Gastrocnemius medialis (tissue), 4 donors: ENCODE data around the gene PDIA6.

Source experiments
- CTCF ChIP-seq, 5 experiments: fragments of 450-650 bp in 3 of 5; fragments of 200-600 bp in 2 of 5; sonication (generic) in 2 of 5; IDR thresholded peaks in 4 of 5; conservative IDR thresholded peaks in 1 of 5; 1 replicate in 4 of 5; 2 replicates in 1 of 5; pipeline ENCODE4 v1.5.1; 2016 to 2019; ENCODE audit warnings: antibody characterized with exemption in 5 of 5, mild to moderate bottlenecking in 3 of 5, moderate library complexity in 3 of 5
- POLR2A ChIP-seq, 2 donors: fragments of 450-650 bp; IDR thresholded peaks; one replicate each; pipeline ENCODE4 v1.6.1; 2017; ENCODE audit warnings: antibody characterized with exemption in 2 of 2, mild to moderate bottlenecking in 2 of 2, moderate library complexity in 2 of 2

- TF ChIP-seq CTCF (IDR thresholded peaks at IDR 0.05 in 4 of 5, conservative IDR thresholded peaks at IDR 0.05 in 1 of 5) = no peak
- no peak for TF ChIP-seq POLR2A (IDR thresholded peaks at IDR 0.05)
Observed at GRCh38 chr2:10806543-10806942, 6.0 kb downstream of the PDIA6 start.
